GM18517 (cell line): Measurements from ENCODE around the gene FRMD4A.
"Not testable (repeated sequence)": the region's sequence is repeated elsewhere in the genome, so short reads cannot be mapped to it uniquely, and the experiment has no call there.

Experiments used
- ATAC-seq: cut with Tn5 transposase; IDR thresholded peaks from one replicate; pipeline ENCODE4 v1.9.1; 2021; ENCODE audit warnings: mild to moderate bottlenecking, moderate library complexity; ENCODE audit not compliant: unreplicated experiment

Gene FRMD4A

GRCh38 chr10:13803566-13804554, 526.9 kb downstream of the FRMD4A start:
- ATAC-seq, result no peak

- ATAC-seq, result no peak
These were observed 528.8 kb downstream of the FRMD4A start for GRCh38 chr10:13801907-13802288.

- no peak for ATAC-seq
These were observed 529.4 kb downstream of the FRMD4A start for GRCh38 chr10:13801156-13801906.

- no peak for ATAC-seq
These were observed 533.6 kb downstream of the FRMD4A start for GRCh38 chr10:13797164-13797563.

- peak; percentile 61 for ATAC-seq
These were observed 534.8 kb downstream of the FRMD4A start for GRCh38 chr10:13795653-13796555.

- no peak for ATAC-seq
These were observed 535.6 kb downstream of the FRMD4A start for GRCh38 chr10:13794992-13795612.

GRCh38 chr10:13792006-13792405, 538.7 kb downstream of the FRMD4A start:
- ATAC-seq, result no peak

GRCh38 chr10:13791483-13791882, 539.2 kb downstream of the FRMD4A start:
- ATAC-seq, result no peak

GRCh38 chr10:13790196-13790595, 540.5 kb downstream of the FRMD4A start:
- ATAC-seq, result no peak

GRCh38 chr10:13789448-13789829, 541.3 kb downstream of the FRMD4A start:
- no peak for ATAC-seq

- no peak for ATAC-seq
These were observed 541.8 kb downstream of the FRMD4A start for GRCh38 chr10:13788711-13789447.

GRCh38 chr10:13788320-13788600, 542.5 kb downstream of the FRMD4A start:
- ATAC-seq, result no peak

- peak; percentile 79 for ATAC-seq
These were observed 543.7 kb downstream of the FRMD4A start for GRCh38 chr10:13787015-13787421.

- no peak for ATAC-seq
These were observed 546.7 kb downstream of the FRMD4A start for GRCh38 chr10:13784067-13784466.

- ATAC-seq, result no peak
These were observed 551.0 kb downstream of the FRMD4A start for GRCh38 chr10:13779748-13780147.

- not testable (repeated sequence) for ATAC-seq
These were observed 552.1 kb downstream of the FRMD4A start for GRCh38 chr10:13778693-13778960.

- ATAC-seq, result peak; percentile 58
These were observed 553.8 kb downstream of the FRMD4A start for GRCh38 chr10:13776861-13777311.

GRCh38 chr10:13775786-13776775, 554.6 kb downstream of the FRMD4A start:
- no peak for ATAC-seq
